Thyroid gland (tissue), 4 donors: ENCODE results near the gene NEK7. TPM values are rescaled to one million over a fixed set of nuclear protein-coding genes. Genes with fewer than 3 reads are reported as not detected.
A peak's percentile ranks its signal among the peaks of the same experiment; 100 is the strongest.

Experiments used
- DNase-seq, 2 donors: peaks; one replicate each; pipeline ENCODE4 v3.0.0-alpha.2; 2019
- H3K27ac ChIP-seq, 3 donors: fragments of 200-600 bp; sonication (generic); 1 replicate in 2 of 3; 2 replicates in 1 of 3; pipeline ENCODE4 v1.5.1; 2016 to 2019; ENCODE audit warnings: mild to moderate bottlenecking in 1 of 3, moderate library complexity in 1 of 3
- H3K27me3 ChIP-seq: fragments of 200-600 bp; sonication (generic); one replicate; pipeline ENCODE4 v1.5.1; 2019
- H3K36me3 ChIP-seq, 2 donors: fragments of 200-600 bp; sonication (generic); one replicate each; pipeline ENCODE4 v1.5.1; 2016 to 2019
- H3K4me1 ChIP-seq, 2 donors: fragments of 200-600 bp; sonication (generic); one replicate each; pipeline ENCODE4 v1.5.1; 2017 to 2019
- H3K4me3 ChIP-seq, 3 donors: fragments of 200-600 bp; sonication (generic); replicated peaks in 1 of 3; 1 replicate in 2 of 3; 2 replicates in 1 of 3; pipeline ENCODE4 v1.5.1; 2016; ENCODE audit warnings: mild to moderate bottlenecking in 1 of 3
- H3K9me3 ChIP-seq: fragments of 200-600 bp; sonication (generic); one replicate; pipeline ENCODE4 v1.5.1; 2017
- CTCF ChIP-seq, 6 experiments: fragments of 200-600 bp in 3 of 6; fragments of 450-650 bp in 3 of 6; sonication (generic) in 3 of 6; IDR thresholded peaks; one replicate each; pipeline ENCODE4 v1.5.1; 2016 to 2019; ENCODE audit warnings: antibody characterized with exemption in 6 of 6, mild to moderate bottlenecking in 2 of 6, inconsistent platforms in 1 of 6, moderate library complexity in 1 of 6
- POLR2A ChIP-seq, 2 donors: fragments of 450-650 bp; IDR thresholded peaks; one replicate each; pipeline ENCODE4 v1.6.1; 2017; ENCODE audit warnings: antibody characterized with exemption in 2 of 2, mild to moderate bottlenecking in 2 of 2, moderate library complexity in 1 of 2
- WGBS, 2 donors: methylation state at CpG; one replicate each; pipeline ENCODE4 v1.1.5; 2017; 5-methylcytosine and 5-hydroxymethylcytosine counted together
- intact Hi-C: fragments of 100-400 bp; cut with DNase I; formaldehyde crosslinking; loops from one replicate; pipeline ENCODE4 v1.15.1; 2023
- total RNA-seq, 4 donors: library from RNA; depleted of rRNA; stranded (reverse); fragments of >200 nt; gene quantifications; one replicate each; pipeline ENCODE4 v1.2.3, GENCODE V29; 2016

Gene NEK7
- total RNA-seq, 4 donors from 2014 or later, result 65.6 to 102 (median 77.7) TPM

- 94 to 96% methylated on average over 1 of the region's 1 CpG for WGBS, 2 donors
- intact Hi-C loops, result no loop called here
- Histone ChIP-seq H3K27ac (no peak overlapping the region), H3K9me3 (no peaks in the 10 kb centered on the region), H3K36me3 (no peaks in the 10 kb centered on the region), H3K4me1 (no peaks in the 10 kb centered on the region), H3K4me3 (no peak overlapping the region), H3K27me3 (no peaks in the 10 kb centered on the region)
- no peak for DNase-seq
- TF ChIP-seq POLR2A (IDR thresholded peaks at IDR 0.05) (no peak), CTCF (IDR thresholded peaks at IDR 0.05) (no peak)
These were observed 40.7 kb upstream of the NEK7 start for GRCh38 chr1:198116069-198116468.

- TF ChIP-seq CTCF (IDR thresholded peaks at IDR 0.05) (no peak), POLR2A (IDR thresholded peaks at IDR 0.05) (no peak)
- DNase-seq, result no peak
- Histone ChIP-seq H3K9me3 (no peaks in the 10 kb centered on the region), H3K27me3 (no peaks in the 10 kb centered on the region), H3K4me3 (no peak overlapping the region), H3K4me1 (no peaks in the 10 kb centered on the region), H3K27ac (no peak overlapping the region), H3K36me3 (no peaks in the 10 kb centered on the region)
- intact Hi-C loops, result no loop called here
- 89 to 92% methylated on average over 5 of the region's 5 CpGs for WGBS, 2 donors
These were observed 40.3 kb upstream of the NEK7 start for GRCh38 chr1:198116469-198116868.

GRCh38 chr1:198117267-198117666 is 39.5 kb upstream of the NEK7 start:
- H3K4me1 ChIP-seq, result no peaks in the 10 kb centered on the region
- no peaks in the 10 kb centered on the region for H3K27me3 ChIP-seq
- 89 to 92% methylated on average over 1 of the region's 1 CpG for WGBS, 2 donors

GRCh38 chr1:198118134-198118533 is 38.7 kb upstream of the NEK7 start:
- no peaks in the 10 kb centered on the region for H3K27me3 ChIP-seq
- H3K4me3 ChIP-seq, result no peak overlapping the region
- peak; percentile 23 for DNase-seq

More at GRCh38 chr1:198117267-198117666, 39.5 kb upstream of the NEK7 start:
- TF ChIP-seq CTCF (IDR thresholded peaks at IDR 0.05), result no peak
- Histone ChIP-seq H3K9me3 (no peaks in the 10 kb centered on the region), H3K4me3 (no peak overlapping the region), H3K27ac (no peak overlapping the region), H3K36me3 (no peaks in the 10 kb centered on the region)
- intact Hi-C loops, result no loop called here
- no peak for DNase-seq

GRCh38 chr1:198119906-198120305 is 36.9 kb upstream of the NEK7 start:
- no peak overlapping the region for H3K4me3 ChIP-seq
- H3K27ac ChIP-seq, result no peak overlapping the region
- intact Hi-C loops, result no loop called here
- H3K36me3 ChIP-seq, result no peaks in the 10 kb centered on the region
- TF ChIP-seq POLR2A (IDR thresholded peaks at IDR 0.05) (no peak), CTCF (IDR thresholded peaks at IDR 0.05) (no peak)
- WGBS, 2 donors, result 76 to 77% methylated on average over 2 of the region's 2 CpGs
- no peaks in the 10 kb centered on the region for H3K9me3 ChIP-seq
- no peak for DNase-seq
- H3K4me1 ChIP-seq, result no peaks in the 10 kb centered on the region
- no peaks in the 10 kb centered on the region for H3K27me3 ChIP-seq

More at GRCh38 chr1:198118134-198118533, 38.7 kb upstream of the NEK7 start:
- no peaks in the 10 kb centered on the region for H3K9me3 ChIP-seq
- WGBS, 2 donors, result 32 to 50% methylated on average over 2 of the region's 2 CpGs
- intact Hi-C loops, result no loop called here
- no peak overlapping the region for H3K27ac ChIP-seq
- no peaks in the 10 kb centered on the region for H3K4me1 ChIP-seq
- H3K36me3 ChIP-seq, result no peaks in the 10 kb centered on the region
- no peak for TF ChIP-seq CTCF (IDR thresholded peaks at IDR 0.05)
- no peak for TF ChIP-seq POLR2A (IDR thresholded peaks at IDR 0.05)
